H1 (cell line): ENCODE data around the gene SKAP1.

Experiments
- CEBPB ChIP-seq: IDR thresholded peaks from 2 replicates; pipeline ENCODE4 v1.6.1; 2012; ENCODE audit warnings: low read depth, low read length
- E2F6 ChIP-seq: IDR thresholded peaks from 2 replicates; pipeline ENCODE4 v1.6.1; 2012; ENCODE audit warnings: inconsistent platforms
- EGR1 ChIP-seq: IDR thresholded peaks from 2 replicates; pipeline ENCODE4 v1.6.1; 2011; ENCODE audit warnings: low read depth, low read length, borderline replicate concordance
- GTF2F1 ChIP-seq: IDR thresholded peaks from 2 replicates; pipeline ENCODE4 v1.6.1; 2012; ENCODE audit warnings: low read depth, low read length, improper control_type of control experiment, borderline replicate concordance
- HDAC2 ChIP-seq, 2 experiments: fragments of 300-600 bp in 1 of 2; sonication (generic) in 1 of 2; IDR thresholded peaks; 2 replicates each; pipeline ENCODE4 v1.6.1; 2011 to 2012; ENCODE audit warnings: low read depth in 2 of 2, low read length in 2 of 2, mild to moderate bottlenecking in 2 of 2, moderate library complexity in 2 of 2, borderline replicate concordance in 1 of 2, inconsistent platforms in 1 of 2
- POLR2A ChIP-seq, 2 experiments: IDR thresholded peaks; 1 replicate in 1 of 2; 2 replicates in 1 of 2; pipeline ENCODE4 v1.6.1; 2011; ENCODE audit warnings: low read depth in 2 of 2, low read length in 2 of 2, mild to moderate bottlenecking in 2 of 2; ENCODE audit errors: control extremely low read depth in 1 of 2
- RFX5 ChIP-seq: IDR thresholded peaks from 2 replicates; pipeline ENCODE4 v1.6.1; 2011; ENCODE audit warnings: low read depth, low read length, improper control_type of control experiment, borderline replicate concordance
- YY1 ChIP-seq: IDR thresholded peaks from 2 replicates; pipeline ENCODE4 v1.6.1; 2011; ENCODE audit warnings: low read depth, mild to moderate bottlenecking, low read length

- TF ChIP-seq POLR2A (IDR thresholded peaks at IDR 0.05; ENCODE audit: control extremely low read depth in 1 of 2, low read depth in 2 of 2, low read length in 2 of 2): no peak
- no peak for TF ChIP-seq RFX5
- TF ChIP-seq HDAC2 (IDR thresholded peaks at IDR 0.05; ENCODE audit: borderline replicate concordance in 1 of 2, low read depth in 2 of 2, low read length in 2 of 2): no peak
- no peak for TF ChIP-seq CEBPB
- TF ChIP-seq E2F6: no peak
- TF ChIP-seq GTF2F1: no peak
- no peak for TF ChIP-seq EGR1
- no peak for TF ChIP-seq YY1
Measured at GRCh38 chr17:48211787-48212186, 218.2 kb downstream of the SKAP1 start.
